ENCODE measurements around the gene CSN2. TPM values are rescaled to one million over a fixed set of nuclear protein-coding genes. Genes with fewer than 3 reads are reported as not detected.

CSN2 gene
- total and polyA plus RNA-seq, 2 of the 8 experiments (the other 6 are each of a cell fraction or from before 2014, with no cell fraction given), result not detected

- H4K8ac ChIP-seq (ENCODE audit: extremely low read depth, insufficient read depth, low read length), result no peak overlapping the region
- H2BK5ac ChIP-seq (ENCODE audit: low read depth, low read length), result no peak overlapping the region
- H3K56ac ChIP-seq (replicated peaks; ENCODE audit: insufficient read length, low read depth, low read length), result no peak overlapping the region
- CTCF ChIA-PET (ENCODE audit: partially characterized antibody), result interaction anchor here (1.1 kb wide), 1 partner anchor 18 kb away, joined by 3 read pairs; no protein-coding TSS in a partner anchor
- H3K23me2 ChIP-seq (ENCODE audit: low read depth, low read length), result no peaks in the 10 kb centered on the region
- H2BK20ac ChIP-seq (ENCODE audit: low read length), result no peak overlapping the region
- H4K5ac ChIP-seq (ENCODE audit: insufficient read length, low read depth, low read length), result no peak overlapping the region
- no peaks in the 10 kb centered on the region for H3K9me3 ChIP-seq (ENCODE audit: insufficient read depth in 2 of 2, low read depth in 1 of 2, low read length in 1 of 2)
- H2AFZ ChIP-seq (ENCODE audit: low read length), result 0 out of 2 replicates have a peak overlapping the region, but pooled peaks have one; percentile 10
- no peaks in the 10 kb centered on the region for H3K79me1 ChIP-seq (ENCODE audit: low read depth, low read length)
- POLR2A ChIA-PET (ENCODE audit: partially characterized antibody), result no interaction called here
- FAIRE-seq, result no peak
- H2AK5ac ChIP-seq (ENCODE audit: low read depth, low read length), result no peak overlapping the region
- H3K27me3 ChIP-seq (replicated peaks in 1 of 4; ENCODE audit: control insufficient read depth in 3 of 4, extremely low read depth in 1 of 4, insufficient read depth in 3 of 4, low read length in 3 of 4), result no peaks in the 10 kb centered on the region
- no peak overlapping the region for H2BK12ac ChIP-seq (ENCODE audit: low read depth, low read length)
- no peak overlapping the region for H3K4ac ChIP-seq (replicated peaks; ENCODE audit: insufficient read length, low read depth, low read length)
- no peak overlapping the region for H3K9ac ChIP-seq (replicated peaks in 1 of 4; ENCODE audit: extremely low read depth in 1 of 4, low read depth in 3 of 4, low read length in 3 of 4)
- H3K18ac ChIP-seq (ENCODE audit: extremely low read depth, low read length), result no peak overlapping the region
- H3K36me3 ChIP-seq (ENCODE audit: control insufficient read depth in 2 of 4, insufficient read depth in 4 of 4, low read length in 3 of 4), result no peaks in the 10 kb centered on the region
- H3K4me1 ChIP-seq (replicated peaks in 1 of 4; ENCODE audit: control insufficient read depth in 3 of 4, insufficient read depth in 4 of 4, low read length in 3 of 4), result no peaks in the 10 kb centered on the region
- DNase-seq (ENCODE audit: low read depth in 1 of 2, low spot score in 2 of 2), result no peak
- no peak overlapping the region for H4K91ac ChIP-seq (replicated peaks; ENCODE audit: insufficient read length, low read length)
- no peaks in the 10 kb centered on the region for H4K20me1 ChIP-seq (replicated peaks in 1 of 2; ENCODE audit: control insufficient read depth in 1 of 2, insufficient read depth in 2 of 2, low read length in 2 of 2)
- H3K79me2 ChIP-seq (ENCODE audit: control insufficient read depth in 1 of 2, insufficient read depth in 2 of 2, low read length in 2 of 2), result no peaks in the 10 kb centered on the region
- no peak overlapping the region for H2BK15ac ChIP-seq (ENCODE audit: low read length)
- H3K4me3 ChIP-seq (ENCODE audit: extremely low read depth in 1 of 4, insufficient read depth in 2 of 4, low read depth in 3 of 4, low read length in 4 of 4), result no peak overlapping the region
- no peak overlapping the region for H2BK120ac ChIP-seq (replicated peaks; ENCODE audit: low read depth, low read length)
- no peak overlapping the region for H3K27ac ChIP-seq (ENCODE audit: low read depth, low read length)
- no peak overlapping the region for H3K4me2 ChIP-seq (ENCODE audit: insufficient read depth in 1 of 2, low read depth in 2 of 2, low read length in 2 of 2)
- no peak overlapping the region for H3K14ac ChIP-seq (ENCODE audit: insufficient read length)
- no peak overlapping the region for H3K23ac ChIP-seq (ENCODE audit: insufficient read length)
- no peak for TF ChIP-seq CTBP2 (IDR thresholded peaks at IDR 0.05; ENCODE audit: borderline replicate concordance, insufficient read depth, insufficient read length, low read length)
- no peak for TF ChIP-seq SIX5 (IDR thresholded peaks at IDR 0.05; ENCODE audit: low read depth, low read length)
- TF ChIP-seq, protein P1, sequence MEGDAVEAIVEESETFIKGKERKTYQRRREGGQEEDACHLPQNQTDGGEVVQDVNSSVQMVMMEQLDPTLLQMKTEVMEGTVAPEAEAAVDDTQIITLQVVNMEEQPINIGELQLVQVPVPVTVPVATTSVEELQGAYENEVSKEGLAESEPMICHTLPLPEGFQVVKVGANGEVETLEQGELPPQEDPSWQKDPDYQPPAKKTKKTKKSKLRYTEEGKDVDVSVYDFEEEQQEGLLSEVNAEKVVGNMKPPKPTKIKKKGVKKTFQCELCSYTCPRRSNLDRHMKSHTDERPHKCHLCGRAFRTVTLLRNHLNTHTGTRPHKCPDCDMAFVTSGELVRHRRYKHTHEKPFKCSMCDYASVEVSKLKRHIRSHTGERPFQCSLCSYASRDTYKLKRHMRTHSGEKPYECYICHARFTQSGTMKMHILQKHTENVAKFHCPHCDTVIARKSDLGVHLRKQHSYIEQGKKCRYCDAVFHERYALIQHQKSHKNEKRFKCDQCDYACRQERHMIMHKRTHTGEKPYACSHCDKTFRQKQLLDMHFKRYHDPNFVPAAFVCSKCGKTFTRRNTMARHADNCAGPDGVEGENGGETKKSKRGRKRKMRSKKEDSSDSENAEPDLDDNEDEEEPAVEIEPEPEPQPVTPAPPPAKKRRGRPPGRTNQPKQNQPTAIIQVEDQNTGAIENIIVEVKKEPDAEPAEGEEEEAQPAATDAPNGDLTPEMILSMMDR (IDR thresholded peaks at IDR 0.05; ENCODE audit: control extremely low read depth in 1 of 3, insufficient read depth in 1 of 3, low read depth in 1 of 3, low read length in 3 of 3), result no peak
- no peak for TF ChIP-seq POLR2A (IDR thresholded peaks at IDR 0.05; ENCODE audit: control extremely low read depth in 1 of 2, low read depth in 2 of 2, low read length in 2 of 2)
- TF ChIP-seq, protein P2, sequence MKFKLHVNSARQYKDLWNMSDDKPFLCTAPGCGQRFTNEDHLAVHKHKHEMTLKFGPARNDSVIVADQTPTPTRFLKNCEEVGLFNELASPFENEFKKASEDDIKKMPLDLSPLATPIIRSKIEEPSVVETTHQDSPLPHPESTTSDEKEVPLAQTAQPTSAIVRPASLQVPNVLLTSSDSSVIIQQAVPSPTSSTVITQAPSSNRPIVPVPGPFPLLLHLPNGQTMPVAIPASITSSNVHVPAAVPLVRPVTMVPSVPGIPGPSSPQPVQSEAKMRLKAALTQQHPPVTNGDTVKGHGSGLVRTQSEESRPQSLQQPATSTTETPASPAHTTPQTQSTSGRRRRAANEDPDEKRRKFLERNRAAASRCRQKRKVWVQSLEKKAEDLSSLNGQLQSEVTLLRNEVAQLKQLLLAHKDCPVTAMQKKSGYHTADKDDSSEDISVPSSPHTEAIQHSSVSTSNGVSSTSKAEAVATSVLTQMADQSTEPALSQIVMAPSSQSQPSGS (IDR thresholded peaks at IDR 0.05; ENCODE audit: low read length), result no peak
- no peak for TF ChIP-seq NANOG (IDR thresholded peaks at IDR 0.05; ENCODE audit: insufficient read depth, low read depth, low read length, poor library complexity, severe bottlenecking)
- TF ChIP-seq RXRA (IDR thresholded peaks at IDR 0.05; ENCODE audit: insufficient read depth, low read depth, low read length), result no peak
- no peak for TF ChIP-seq CBX5 (IDR thresholded peaks at IDR 0.05; ENCODE audit: low read depth, low read length)
- no peak for TF ChIP-seq CREB1 (IDR thresholded peaks at IDR 0.05)
- TF ChIP-seq CBX8 (IDR thresholded peaks at IDR 0.05; ENCODE audit: borderline replicate concordance, low read depth, low read length), result no peak
- no peak for TF ChIP-seq RAD21 (IDR thresholded peaks at IDR 0.05 in 1 of 2, conservative IDR thresholded peaks at IDR 0.05 in 1 of 2; ENCODE audit: low read depth in 2 of 2, low read length in 2 of 2)
Observed at GRCh38 chr4:69977582-69977981, 12.1 kb upstream of the CSN2 start.
